ENCODE data around the gene PDCD2L.

PDCD2L gene

DNA sequence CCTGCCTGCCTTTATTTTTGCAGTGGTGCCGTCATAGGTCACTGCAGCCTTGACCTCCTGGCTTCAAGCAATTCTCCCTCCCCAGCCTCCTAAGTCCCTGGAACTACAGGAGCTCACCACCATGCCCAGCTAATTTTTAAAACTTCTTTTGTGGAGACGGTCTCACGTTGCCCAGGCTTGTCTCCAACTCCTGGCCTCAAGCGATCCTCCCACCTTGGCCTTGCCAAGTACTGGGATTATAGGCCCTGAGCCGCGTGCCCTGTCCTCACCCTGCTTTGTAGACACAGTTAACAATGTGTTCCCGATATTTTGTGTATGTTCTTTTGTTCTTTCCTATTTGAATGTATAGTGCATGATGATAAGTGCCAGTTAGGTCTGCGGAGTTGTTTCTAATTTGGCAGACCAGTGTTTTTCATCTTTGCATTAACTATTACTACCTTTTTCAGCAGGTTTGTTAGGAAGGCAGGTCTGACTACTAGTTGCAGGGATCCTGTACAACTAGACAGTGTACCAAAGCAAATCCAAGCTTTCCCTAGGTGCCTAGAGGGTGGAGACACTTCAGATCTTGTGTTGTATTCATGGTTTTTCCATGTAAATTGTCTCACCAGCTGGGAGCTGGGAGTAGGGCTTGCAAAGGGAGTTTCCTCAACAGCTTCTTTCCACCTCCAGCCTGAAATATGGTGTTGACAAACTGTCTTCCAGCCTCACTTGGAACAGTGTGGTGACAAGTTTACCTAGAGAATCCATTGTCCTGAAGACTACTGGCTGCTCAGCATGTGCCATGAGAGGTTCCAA, 67.9 kb downstream of the PDCD2L start:
- no peak for DNase-seq

DNA sequence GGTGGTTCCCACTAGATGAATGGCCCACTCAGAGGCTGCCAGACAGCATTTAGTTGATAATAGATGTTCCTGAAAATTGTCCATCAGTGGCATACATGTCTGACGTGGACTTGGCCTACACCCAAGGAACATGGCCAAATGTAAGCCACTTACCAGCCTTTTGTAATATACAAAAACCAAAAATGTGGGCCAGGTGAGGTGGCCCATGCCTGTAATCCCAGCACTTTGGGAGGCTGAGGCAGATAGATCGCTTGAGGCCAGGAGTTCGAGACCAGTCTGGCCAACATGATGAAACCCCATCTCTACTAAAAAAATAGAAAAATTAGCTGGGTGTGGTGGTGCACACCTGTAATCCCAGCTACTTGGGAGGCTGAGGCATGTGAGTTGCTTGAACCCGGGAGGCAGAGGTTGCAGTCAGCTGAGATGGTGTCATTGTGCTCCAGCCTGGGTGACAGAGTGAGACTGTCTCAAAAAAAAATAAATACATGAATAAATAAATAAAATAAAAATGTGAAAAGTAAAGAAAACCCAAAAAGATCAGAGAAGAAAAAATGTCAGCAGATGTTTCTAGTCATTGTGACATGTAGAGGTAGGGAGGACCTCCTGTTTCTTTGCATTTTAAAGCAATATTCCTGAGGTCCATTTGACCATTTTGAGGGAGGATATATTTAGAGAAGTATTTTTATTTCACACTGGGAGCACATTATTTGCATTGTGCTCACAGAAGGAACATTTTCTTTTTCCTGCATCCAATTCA, 70.2 kb downstream of the PDCD2L start:
- DNase-seq: no peak

DNA sequence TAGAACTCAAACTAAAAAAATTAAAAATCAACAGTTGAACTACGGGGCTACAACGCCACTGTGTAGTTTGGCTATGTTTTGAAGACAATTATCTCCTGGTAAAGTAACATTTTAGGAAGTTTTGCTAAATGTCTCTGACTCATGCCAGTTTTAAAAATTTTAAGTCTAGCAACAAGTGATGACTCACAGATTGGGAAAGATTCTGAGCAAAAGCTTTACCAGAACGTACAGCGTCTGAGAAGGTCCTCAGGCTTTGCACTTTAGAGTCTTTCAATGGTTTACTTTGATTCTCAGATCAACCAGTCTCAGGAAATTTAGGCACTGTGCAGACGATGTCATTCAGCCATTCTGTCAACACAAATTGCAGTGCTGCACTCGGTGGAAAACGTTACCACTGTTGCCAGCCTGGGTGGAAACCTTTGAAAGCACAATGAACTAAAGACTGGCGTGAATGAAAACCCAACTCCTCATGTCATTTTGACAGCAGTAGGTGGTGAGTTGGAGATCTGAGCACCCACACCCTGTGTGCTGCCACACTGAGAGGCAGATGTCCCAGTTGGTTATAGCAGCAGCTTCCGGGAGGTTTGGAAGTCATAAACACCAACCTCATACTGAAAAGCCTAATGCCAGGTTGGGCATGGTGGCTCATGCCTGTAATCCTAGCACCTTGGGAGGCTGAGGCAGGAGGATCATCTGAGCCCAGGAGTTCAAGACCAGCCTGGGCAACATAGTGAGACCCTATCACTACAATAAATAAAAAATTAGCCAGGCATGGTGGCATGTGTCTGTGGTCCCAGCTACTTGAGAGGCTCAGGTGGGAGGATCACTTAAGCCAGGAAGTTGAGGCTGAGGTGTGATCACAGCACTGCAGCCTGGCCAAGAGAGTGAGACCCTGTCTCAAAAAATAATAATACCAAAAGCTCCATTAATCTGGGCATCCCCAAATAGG, 71.1 kb downstream of the PDCD2L start:
- DNase-seq: no peak

Data from right kidney (tissue), 1 donor.